Measurements from ENCODE around the gene HS3ST3A1. TPM values are rescaled to one million over a fixed set of nuclear protein-coding genes. Genes with fewer than 3 reads are reported as not detected.
"Not testable (repeated sequence)": the region's sequence is repeated elsewhere in the genome, so short reads cannot be mapped to it uniquely, and the experiment has no call there.

HS3ST3A1 gene
- total RNA-seq, 6 experiments from 2014 or later: 4.0 to 10.1 (median 5.1) TPM

- 95% methylated on average over 4 of the region's 5 CpGs for WGBS (ENCODE audit: insufficient coverage, low coverage, low lambda C conversion rate, missing lambda C conversion rate)
- intact Hi-C loops (cut with DNase I): no loop called here
- no peaks in the 10 kb centered on the region for H3K36me3 ChIP-seq
- H3K4me3 ChIP-seq: no peak overlapping the region
- no peaks in the 10 kb centered on the region for H3K9me3 ChIP-seq
- no peaks in the 10 kb centered on the region for H3K27me3 ChIP-seq
- no peak overlapping the region for H3K27ac ChIP-seq
- DNase-seq: no peak
- no peaks in the 10 kb centered on the region for H3K4me1 ChIP-seq
- TF ChIP-seq POLR2A (IDR thresholded peaks at IDR 0.05) (no peak), CTCF (IDR thresholded peaks at IDR 0.05) (no peak)
- no peak for ATAC-seq
These were observed 47.5 kb downstream of the HS3ST3A1 start for GRCh38 chr17:13554231-13554630.

- Histone ChIP-seq H3K4me3 (no peak overlapping the region), H3K27me3 (no peaks in the 10 kb centered on the region), H3K36me3 (no peaks in the 10 kb centered on the region), H3K27ac (no peak overlapping the region), H3K9me3 (no peaks in the 10 kb centered on the region), H3K4me1 (no peaks in the 10 kb centered on the region)
- WGBS (ENCODE audit: insufficient coverage, low coverage, low lambda C conversion rate, missing lambda C conversion rate): 78% methylated on average over 6 of the region's 6 CpGs
- TF ChIP-seq CTCF (IDR thresholded peaks at IDR 0.05): no peak
- no peak for TF ChIP-seq POLR2A (IDR thresholded peaks at IDR 0.05)
- intact Hi-C loops (cut with DNase I): no loop called here
- ATAC-seq (no peak), DNase-seq (no peak)
These were observed 51.4 kb downstream of the HS3ST3A1 start for GRCh38 chr17:13550291-13550690.

- ATAC-seq; H3K4me3 ChIP-seq; H3K4me1 ChIP-seq; H3K36me3 ChIP-seq; H3K27me3 ChIP-seq; H3K9me3 ChIP-seq; H3K27ac ChIP-seq; intact Hi-C loops (cut with DNase I); DNase-seq: not testable (repeated sequence)
- WGBS (ENCODE audit: insufficient coverage, low coverage, low lambda C conversion rate, missing lambda C conversion rate): 62% methylated on average over 6 of the region's 6 CpGs
These were observed 53.2 kb downstream of the HS3ST3A1 start for GRCh38 chr17:13548576-13548975.

DNA sequence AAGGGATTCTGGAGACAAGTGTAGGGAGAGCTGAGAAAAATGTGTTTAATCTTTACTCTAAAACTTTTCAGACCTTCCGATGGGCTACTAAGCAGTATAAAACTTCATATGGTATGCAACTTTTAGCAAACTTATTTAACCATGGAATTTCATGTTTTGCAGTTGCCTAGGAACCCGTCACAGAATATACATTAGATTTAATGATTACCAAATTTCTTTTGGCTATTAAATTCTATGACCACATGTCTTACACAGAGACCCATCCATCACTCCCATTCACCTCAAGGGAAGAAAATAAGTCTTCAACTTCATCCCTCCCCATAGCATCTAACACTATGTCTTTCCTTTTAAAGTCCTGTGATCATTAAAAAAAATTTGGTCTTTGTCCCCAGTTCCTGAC, 54.9 kb downstream of the HS3ST3A1 start:
- no peaks in the 10 kb centered on the region for H3K27me3 ChIP-seq
- TF ChIP-seq CTCF (IDR thresholded peaks at IDR 0.05) (no peak), POLR2A (IDR thresholded peaks at IDR 0.05) (no peak)
- H3K36me3 ChIP-seq: no peaks in the 10 kb centered on the region
- intact Hi-C loops (cut with DNase I): no loop called here
- no peak overlapping the region for H3K4me3 ChIP-seq
- H3K27ac ChIP-seq: no peak overlapping the region
- 55% methylated on average over 2 of the region's 2 CpGs for WGBS (ENCODE audit: insufficient coverage, low coverage, low lambda C conversion rate, missing lambda C conversion rate)
- no peaks in the 10 kb centered on the region for H3K4me1 ChIP-seq
- DNase-seq (no peak), ATAC-seq (no peak)
- no peaks in the 10 kb centered on the region for H3K9me3 ChIP-seq

GRCh38 chr17:13545941-13546340, 55.8 kb downstream of the HS3ST3A1 start:
- Histone ChIP-seq H3K9me3 (no peaks in the 10 kb centered on the region), H3K27ac (no peak overlapping the region), H3K4me1 (no peaks in the 10 kb centered on the region), H3K27me3 (no peaks in the 10 kb centered on the region), H3K36me3 (no peaks in the 10 kb centered on the region), H3K4me3 (no peak overlapping the region)
- ATAC-seq (no peak), DNase-seq (no peak)
- 52% methylated on average over 7 of the region's 8 CpGs for WGBS (ENCODE audit: insufficient coverage, low coverage, low lambda C conversion rate, missing lambda C conversion rate)
- intact Hi-C loops (cut with DNase I): no loop called here
- TF ChIP-seq POLR2A (IDR thresholded peaks at IDR 0.05) (no peak), CTCF (IDR thresholded peaks at IDR 0.05) (no peak)
